Muscle of leg (tissue), 11 donors: ENCODE data around the gene PAXX. TPM values are rescaled to one million over a fixed set of nuclear protein-coding genes. Genes with fewer than 3 reads are reported as not detected.

Experiments
- DNase-seq: peaks from one replicate; pipeline ENCODE4 v3.0.0; 2013
- H3K27ac ChIP-seq: one replicate; pipeline ENCODE4 v1.5.1; 2013; ENCODE audit warnings: mild to moderate bottlenecking, low read length, control low read depth
- H3K27me3 ChIP-seq: one replicate; pipeline ENCODE4 v1.6.1; 2013; ENCODE audit warnings: low read length; ENCODE audit not compliant: control insufficient read depth, insufficient read depth
- H3K36me3 ChIP-seq: one replicate; pipeline ENCODE4 v1.6.1; 2013; ENCODE audit warnings: low read length; ENCODE audit not compliant: control insufficient read depth, insufficient read depth
- H3K4me1 ChIP-seq: one replicate; pipeline ENCODE4 v1.6.1; 2013; ENCODE audit warnings: low read length; ENCODE audit not compliant: control insufficient read depth, insufficient read depth
- H3K4me3 ChIP-seq: one replicate; pipeline ENCODE4 v1.5.1; 2013; ENCODE audit warnings: low read length, control low read depth
- H3K9me3 ChIP-seq: replicated peaks from 2 replicates; pipeline ENCODE4 v1.6.1; 2013; ENCODE audit warnings: low read depth, low read length; ENCODE audit not compliant: control insufficient read depth
- WGBS: methylation state at CpG from one replicate; pipeline ENCODE4 v1.1.5; 2013; ENCODE audit warnings: missing lambda C conversion rate; ENCODE audit not compliant: insufficient coverage; 5-methylcytosine and 5-hydroxymethylcytosine counted together
- polyA plus RNA-seq, 8 donors: library from polyadenylated mRNA; unstranded; fragments of 120-200 nt; gene quantifications; one replicate each; pipeline versions ENCODE4 v1.2.1 to v1.2.3, GENCODE V29; 2013; ENCODE audit warnings: inconsistent platforms in 1 of 8, low replicate concordance in 1 of 8; ENCODE audit not compliant: insufficient read length in 8 of 8, insufficient read depth in 1 of 8
- total RNA-seq: library from RNA; stranded (reverse); fragments of 120-200 nt; gene quantifications from one replicate; pipeline ENCODE4 v1.2.4, GENCODE V29; 2013

The PAXX gene
- total and polyA plus RNA-seq, 9 donors: 19.1 to 31.7 (median 27.0) TPM

DNA sequence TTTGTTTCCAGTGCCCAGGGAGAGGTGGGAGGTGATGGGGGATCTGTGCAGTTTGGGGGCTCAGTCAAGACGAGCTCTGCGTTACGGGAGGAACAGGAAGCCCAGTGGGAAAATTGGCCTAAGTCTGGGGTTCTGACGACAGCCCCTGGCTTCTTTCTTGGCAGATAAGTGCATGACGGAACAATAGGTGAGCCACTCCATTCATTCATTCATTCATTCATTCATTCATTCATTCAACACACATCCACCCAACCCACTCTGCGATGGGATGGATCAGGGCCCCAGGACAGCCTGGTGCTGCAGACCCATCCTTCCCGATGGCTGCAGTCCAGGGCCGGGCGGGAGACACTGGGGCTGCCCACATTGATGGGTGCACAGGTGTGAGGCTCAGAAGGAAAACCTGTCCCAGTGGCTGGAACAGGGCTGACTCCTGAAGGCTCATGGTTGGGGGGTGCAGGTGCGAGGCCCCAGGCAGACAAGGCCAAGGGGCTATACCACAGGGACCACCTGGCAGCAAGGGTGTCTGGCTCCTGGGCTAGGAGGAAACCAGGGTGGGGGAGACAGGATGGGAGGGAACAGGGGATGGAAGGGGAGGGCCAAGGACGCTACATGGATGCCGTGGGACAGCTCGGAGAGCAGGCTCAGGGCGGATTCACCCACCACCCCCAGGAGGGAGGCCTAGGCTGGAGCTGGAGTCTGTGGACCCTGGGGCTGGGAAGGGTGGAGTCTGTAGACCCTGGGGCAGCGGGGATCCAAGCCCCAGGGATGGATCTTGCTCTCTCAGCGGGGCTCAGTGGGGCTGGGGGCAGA, 11.3 kb upstream of the PAXX start:
- 87% methylated on average over 9 of the region's 16 CpGs for WGBS
- no peak for DNase-seq
- H3K4me1 ChIP-seq: peaks cover 31% of the 10 kb centered on the region
- no peaks in the 10 kb centered on the region for H3K36me3 ChIP-seq
- H3K9me3 ChIP-seq: no peaks in the 10 kb centered on the region
- peaks cover 44% of the 10 kb centered on the region for H3K27me3 ChIP-seq
- no peak overlapping the region for H3K4me3 ChIP-seq
- no peak overlapping the region for H3K27ac ChIP-seq

DNA sequence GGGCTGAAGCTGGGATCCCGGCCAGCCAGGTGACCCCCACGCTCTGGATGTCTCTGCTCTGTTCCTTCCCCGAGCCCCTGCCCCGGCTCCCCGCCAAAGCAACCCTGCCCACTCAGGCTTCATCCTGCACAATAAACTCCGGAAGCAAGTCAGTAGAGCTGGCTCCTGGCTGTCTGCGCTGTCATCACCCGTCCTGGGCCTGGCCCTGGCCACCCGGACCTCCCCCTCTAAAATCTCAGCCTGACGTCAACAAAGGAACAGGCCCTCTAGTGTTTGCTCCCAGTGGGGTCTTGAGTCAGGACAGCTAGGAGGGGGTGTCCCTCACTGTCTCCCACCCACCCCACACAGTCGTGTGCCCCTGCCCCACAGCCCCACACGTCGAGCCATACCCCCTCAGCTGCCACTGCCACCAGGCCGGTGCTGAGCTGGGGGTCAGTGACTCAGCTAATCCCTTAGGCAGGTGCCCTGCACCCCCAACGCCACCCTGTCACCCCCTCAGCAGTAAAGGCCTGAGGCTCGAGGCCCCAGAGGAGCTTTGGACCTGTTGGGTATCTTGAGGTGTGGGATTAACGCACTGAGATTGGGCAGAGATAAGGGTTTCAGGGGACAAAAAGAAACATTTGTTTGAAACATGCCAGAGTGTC, 10.5 kb upstream of the PAXX start:
- Histone ChIP-seq H3K4me1 (peaks cover 24% of the 10 kb centered on the region), H3K9me3 (no peaks in the 10 kb centered on the region), H3K4me3 (no peak overlapping the region), H3K27me3 (peaks cover 52% of the 10 kb centered on the region), H3K36me3 (no peaks in the 10 kb centered on the region), H3K27ac (no peak overlapping the region)
- WGBS: 44% methylated on average over 9 of the region's 17 CpGs
- no peak for DNase-seq

DNA sequence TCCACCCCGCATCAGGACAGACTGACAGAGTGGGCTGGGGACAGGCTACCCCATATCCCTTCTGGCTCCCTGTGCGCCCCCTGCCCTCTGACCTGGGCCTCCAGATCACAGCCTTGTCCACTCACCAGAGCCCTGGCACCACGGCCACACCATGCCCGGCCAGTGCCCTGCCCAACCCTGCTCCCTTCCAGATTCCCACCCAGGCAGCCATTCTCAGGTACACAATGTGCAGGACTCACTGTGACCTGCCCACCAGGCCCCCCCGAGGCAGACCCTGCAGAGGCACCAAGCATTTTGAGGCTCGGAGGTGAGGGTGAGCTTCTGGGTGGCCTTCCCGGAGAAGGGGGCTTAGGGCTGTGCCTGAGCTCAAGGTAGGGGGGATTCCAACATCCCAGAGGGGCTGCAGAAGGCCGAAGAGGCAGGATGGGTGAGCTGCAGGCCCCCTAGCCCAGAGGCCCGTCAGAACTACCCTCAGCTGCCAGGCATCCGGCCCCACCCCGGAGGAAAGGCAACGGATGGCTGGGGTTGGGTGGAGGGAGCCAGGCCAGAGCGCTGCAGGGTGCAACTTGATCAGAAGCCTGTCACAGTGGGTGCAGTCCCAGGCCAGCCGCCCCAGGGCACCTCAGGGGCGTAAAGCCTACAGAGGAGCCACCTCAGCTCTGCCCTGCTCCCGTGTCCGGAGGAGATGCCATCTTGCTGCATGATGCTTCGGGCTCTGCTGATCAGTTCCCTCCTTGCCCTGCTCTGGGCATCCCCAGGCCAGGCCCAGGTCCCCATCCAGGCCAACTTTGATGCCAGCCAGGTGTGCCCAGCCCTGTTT, 9.8 kb upstream of the PAXX start, which contains the start of gene LCNL1:
Gene LCNL1, plus strand, starts transcription at position 762 of the 820 bp plus-strand sequence. CDS start 594 bp downstream, outside the sequence.
- Histone ChIP-seq H3K4me1 (peaks cover 16% of the 10 kb centered on the region), H3K27ac (no peak within 1 kb of the TSS), H3K4me3 (no peak within 1 kb of the TSS), H3K9me3 (no peaks in the 10 kb centered on the region), H3K36me3 (no peaks in the 10 kb centered on the region), H3K27me3 (peaks cover 57% of the 10 kb centered on the region)
- 78% methylated on average over 16 of the region's 18 CpGs for WGBS
- DNase-seq: no peak

DNA sequence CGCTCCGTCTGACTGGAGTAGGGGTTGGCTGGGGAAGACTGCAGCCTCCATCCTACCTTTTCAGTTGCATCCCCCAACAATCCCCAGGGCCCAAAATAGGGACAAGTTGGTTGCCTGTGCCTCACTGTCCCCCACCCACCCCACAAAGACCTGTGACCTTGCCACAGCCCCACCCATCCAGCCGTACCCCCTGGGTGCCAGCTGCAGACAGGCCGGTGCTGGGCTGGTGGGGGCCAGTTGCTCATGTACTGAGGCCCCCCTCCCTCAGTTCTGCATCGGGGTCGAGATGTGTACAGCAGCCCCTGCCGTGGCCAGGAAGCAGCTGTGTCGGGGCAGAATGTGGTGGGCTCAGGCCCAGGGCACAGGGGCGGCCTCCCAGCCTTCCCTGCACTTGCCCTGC, 9.1 kb upstream of the PAXX start:
- Histone ChIP-seq H3K4me1 (peaks cover 9% of the 10 kb centered on the region), H3K4me3 (no peak overlapping the region), H3K27me3 (peaks cover 61% of the 10 kb centered on the region), H3K9me3 (no peaks in the 10 kb centered on the region), H3K27ac (no peak overlapping the region), H3K36me3 (no peaks in the 10 kb centered on the region)
- 74% methylated on average over 7 of the region's 9 CpGs for WGBS
- no peak for DNase-seq

DNA sequence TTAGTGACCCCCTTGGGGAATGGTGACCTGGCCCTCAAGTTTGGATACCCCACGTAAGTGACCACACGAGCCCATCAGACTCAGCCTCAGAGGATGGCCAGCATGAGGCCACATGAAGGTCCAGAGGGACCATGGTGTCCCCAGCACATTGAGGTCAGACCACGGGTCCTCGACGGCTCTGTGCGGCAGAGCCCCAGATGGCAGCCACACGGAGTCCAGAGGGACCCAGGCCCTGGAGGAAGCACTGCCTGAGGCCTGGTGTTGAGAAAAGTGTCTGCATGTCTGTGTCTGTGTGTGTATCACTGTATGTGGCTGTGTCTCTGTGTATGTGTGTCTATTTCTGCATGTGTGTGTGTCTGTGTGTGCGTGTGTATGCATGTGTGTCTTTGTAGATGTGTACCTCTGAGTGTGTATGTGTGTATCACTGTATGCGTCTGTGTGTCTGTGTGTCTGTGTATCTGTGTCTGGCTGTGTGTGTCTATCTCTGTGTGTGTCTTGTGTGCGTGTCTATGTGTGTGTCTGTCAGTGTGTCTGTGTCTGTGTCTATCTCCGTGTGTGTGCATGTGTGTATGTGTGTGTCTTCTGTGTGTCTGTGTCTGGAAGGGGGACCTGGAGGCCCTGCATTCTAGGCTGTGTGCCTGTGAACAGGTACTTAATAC, 8.4 kb upstream of the PAXX start:
- Histone ChIP-seq H3K27me3 (peaks cover 64% of the 10 kb centered on the region), H3K36me3 (no peaks in the 10 kb centered on the region), H3K27ac (no peak overlapping the region), H3K4me3 (no peak overlapping the region), H3K9me3 (no peaks in the 10 kb centered on the region), H3K4me1 (peaks cover 9% of the 10 kb centered on the region)
- DNase-seq: no peak
- WGBS: 88% methylated on average over 2 of the region's 11 CpGs

DNA sequence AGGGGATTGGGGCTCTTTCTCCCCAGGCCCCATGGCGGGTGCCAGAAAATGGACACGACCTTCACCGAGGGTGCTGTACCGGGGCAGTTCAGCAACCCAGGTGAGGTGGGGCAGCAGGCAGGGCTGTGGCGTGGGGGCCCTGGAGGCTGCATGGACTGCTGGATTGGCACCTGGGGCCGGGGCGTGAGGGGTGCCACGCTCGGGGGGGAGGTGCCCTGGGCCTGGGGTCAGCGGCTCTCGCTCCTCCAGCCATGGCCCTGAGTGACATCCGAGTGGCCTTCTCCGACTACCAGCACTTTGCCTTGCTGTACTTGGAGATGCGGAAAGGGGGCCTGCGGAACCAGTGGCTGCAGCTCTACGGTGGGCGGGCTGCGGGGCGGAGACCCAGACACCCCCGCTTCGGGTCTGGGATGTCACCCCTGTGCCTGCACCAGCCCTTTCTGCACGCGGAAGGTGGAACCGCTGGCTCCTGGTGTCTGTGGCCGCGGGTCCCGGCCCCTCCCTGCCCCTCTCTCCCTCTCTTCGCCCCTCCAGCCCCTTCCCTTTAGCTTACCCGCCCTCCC, 7.7 kb upstream of the PAXX start:
- peaks cover 9% of the 10 kb centered on the region for H3K4me1 ChIP-seq
- 27% methylated on average over 24 of the region's 29 CpGs for WGBS
- DNase-seq: no peak
- H3K27me3 ChIP-seq: peaks cover 64% of the 10 kb centered on the region
- no peaks in the 10 kb centered on the region for H3K36me3 ChIP-seq
- H3K9me3 ChIP-seq: no peaks in the 10 kb centered on the region
- no peak overlapping the region for H3K4me3 ChIP-seq
- H3K27ac ChIP-seq: no peak overlapping the region

DNA sequence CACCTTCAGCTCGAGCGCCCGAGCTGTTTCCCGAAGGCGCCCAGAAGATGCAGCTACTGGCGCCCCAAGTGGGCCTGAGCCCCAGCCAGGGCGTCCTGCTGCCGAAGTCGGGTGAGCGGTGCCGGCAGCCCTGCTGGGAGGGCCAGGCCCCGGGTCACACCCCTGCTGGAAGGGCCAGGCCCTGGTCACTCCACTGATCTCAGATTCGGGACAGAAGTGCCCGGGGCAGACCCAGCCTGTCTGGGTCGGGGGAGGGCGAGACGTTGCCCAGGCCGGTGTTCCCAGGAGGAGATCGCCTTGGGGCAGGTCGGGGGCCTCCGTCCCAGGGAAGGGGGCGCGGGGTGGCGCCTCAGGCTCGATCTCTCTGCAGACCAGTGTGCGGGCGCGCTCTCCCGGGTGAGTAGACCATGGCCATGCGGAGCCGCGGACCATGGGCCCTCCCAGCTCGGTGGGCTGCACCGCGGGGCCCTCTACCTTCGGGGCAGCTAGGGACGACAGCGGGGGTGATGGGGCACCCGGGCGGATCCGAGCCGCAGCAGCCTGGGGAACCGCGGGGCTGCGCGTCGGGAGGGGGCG, 7.1 kb upstream of the PAXX start:
- no peak overlapping the region for H3K4me3 ChIP-seq
- H3K4me1 ChIP-seq: peaks cover 9% of the 10 kb centered on the region

DNA sequence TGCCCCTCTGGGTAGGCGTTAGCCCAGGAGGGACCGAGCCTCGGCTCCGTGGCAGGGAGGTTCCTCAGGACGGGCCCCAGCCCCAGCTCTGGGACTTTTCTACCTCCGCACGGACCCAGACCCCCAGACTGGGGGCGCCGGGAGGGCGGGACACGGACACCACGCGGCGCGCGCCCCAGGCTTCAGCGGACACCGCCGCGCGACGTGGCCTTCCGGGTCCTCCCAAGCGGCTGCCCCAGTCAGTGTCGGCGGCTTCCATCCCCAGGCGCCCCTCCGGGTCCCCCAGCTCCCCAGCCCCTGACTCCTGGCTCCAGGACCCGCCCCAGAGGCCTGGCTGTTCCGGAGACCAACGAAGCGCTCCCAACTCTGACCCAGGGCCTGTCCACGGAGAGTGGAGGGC, 6.4 kb upstream of the PAXX start:
- no peak for DNase-seq
- peaks cover 65% of the 10 kb centered on the region for H3K27me3 ChIP-seq
- H3K4me3 ChIP-seq: no peak overlapping the region
- no peaks in the 10 kb centered on the region for H3K9me3 ChIP-seq
- no peaks in the 10 kb centered on the region for H3K36me3 ChIP-seq
- WGBS: 11% methylated on average over 33 of the region's 33 CpGs
- H3K4me1 ChIP-seq: peaks cover 9% of the 10 kb centered on the region
- no peak overlapping the region for H3K27ac ChIP-seq

More for the DNA sequence above, 7.1 kb upstream of the PAXX start:
- H3K36me3 ChIP-seq: no peaks in the 10 kb centered on the region
- H3K27ac ChIP-seq: no peak overlapping the region
- WGBS: 5% methylated on average over 48 of the region's 48 CpGs
- H3K9me3 ChIP-seq: no peaks in the 10 kb centered on the region
- no peak for DNase-seq
- H3K27me3 ChIP-seq: peaks cover 64% of the 10 kb centered on the region

DNA sequence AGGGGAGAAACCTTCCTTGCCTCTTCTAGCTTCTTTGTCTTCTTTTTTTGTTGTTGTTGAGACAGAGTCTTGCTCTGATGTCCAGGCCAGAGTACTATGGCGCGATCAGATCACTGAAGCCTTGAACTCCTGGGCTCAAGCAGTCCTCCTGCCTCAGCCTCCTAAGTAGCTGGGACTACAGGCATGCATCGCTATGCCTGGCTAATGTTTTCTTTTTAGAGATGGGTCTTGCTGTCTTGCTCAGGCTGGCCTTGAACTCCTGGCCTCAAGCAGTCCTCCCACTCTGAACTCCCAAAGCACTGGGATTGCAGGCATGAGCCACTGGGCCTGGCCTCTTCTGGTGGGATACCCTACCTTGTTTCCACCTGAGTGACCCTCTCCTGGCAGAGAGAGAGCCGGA, 3.4 kb upstream of the PAXX start:
- no peak for DNase-seq
- WGBS: 100% methylated on average over 1 of the region's 4 CpGs

More for the DNA sequence above, 3.4 kb upstream of the PAXX start:
- Histone ChIP-seq H3K27ac (no peak overlapping the region), H3K4me1 (peaks cover 22% of the 10 kb centered on the region), H3K9me3 (no peaks in the 10 kb centered on the region), H3K36me3 (peaks cover 7% of the 10 kb centered on the region), H3K4me3 (no peak overlapping the region), H3K27me3 (peaks cover 57% of the 10 kb centered on the region)
